H1 (cell line): ENCODE results near the gene NKG7. TPM values are rescaled to one million over a fixed set of nuclear protein-coding genes. Genes with fewer than 3 reads are reported as not detected.

Experiments
- ASH2L ChIP-seq: fragments of 200-600, 300-600 bp; sonication (generic); IDR thresholded peaks from one replicate; pipeline ENCODE4 v1.7.1; 2017; ENCODE audit warnings: low read length
- CHD7 ChIP-seq: fragments of 300-600 bp; sonication (generic); IDR thresholded peaks from 2 replicates; pipeline ENCODE4 v1.7.1; 2012; ENCODE audit warnings: low read length, moderate library complexity, mild to moderate bottlenecking, inconsistent platforms; ENCODE audit not compliant: insufficient replicate concordance
- CREB1 ChIP-seq: IDR thresholded peaks from 2 replicates; pipeline ENCODE4 v1.6.1; 2012; ENCODE audit warnings: inconsistent platforms
- EGR1 ChIP-seq: IDR thresholded peaks from 2 replicates; pipeline ENCODE4 v1.6.1; 2011; ENCODE audit warnings: low read depth, low read length, borderline replicate concordance
- HDAC6 ChIP-seq: IDR thresholded peaks from one replicate; pipeline ENCODE4 v1.7.1; 2012; ENCODE audit warnings: low read depth, mild to moderate bottlenecking, inconsistent platforms, low read length, moderate library complexity
- MAFK ChIP-seq: IDR thresholded peaks from 2 replicates; pipeline ENCODE4 v1.6.1; 2012; ENCODE audit warnings: low read depth, mild to moderate bottlenecking, improper control_type of control experiment, low read length
- RXRA ChIP-seq: IDR thresholded peaks from 2 replicates; pipeline ENCODE4 v1.6.1; 2011; ENCODE audit warnings: low read depth, mild to moderate bottlenecking, low read length, moderate library complexity; ENCODE audit not compliant: insufficient read depth
- SIN3A ChIP-seq, 2 experiments: IDR thresholded peaks in 1 of 2; conservative IDR thresholded peaks in 1 of 2; 2 replicates each; pipeline ENCODE4 v1.6.1; 2011 to 2012; ENCODE audit warnings: low read length in 2 of 2, improper control_type of control experiment in 1 of 2, low read depth in 1 of 2, mild to moderate bottlenecking in 1 of 2
- SRF ChIP-seq: IDR thresholded peaks from 2 replicates; pipeline ENCODE4 v1.6.1; 2011; ENCODE audit warnings: mild to moderate bottlenecking, low read depth, low read length, moderate library complexity
- TAF1 ChIP-seq: IDR thresholded peaks from 2 replicates; pipeline ENCODE4 v1.6.1; 2011; ENCODE audit warnings: mild to moderate bottlenecking, low read depth, low read length
- TCF12 ChIP-seq: IDR thresholded peaks from 2 replicates; pipeline ENCODE4 v1.6.1; 2011; ENCODE audit warnings: low read depth, mild to moderate bottlenecking, low read length
- polyA plus RNA-seq, 7 experiments: library from polyadenylated mRNA; depleted of rRNA in 3 of 7; stranded (reverse) in 5 of 7; unstranded in 2 of 7; fragments of >200 nt in 5 of 7; fragments of 200-250 nt in 2 of 7; gene quantifications; 1 replicate in 5 of 7; 2 replicates in 1 of 7; 4 replicates in 1 of 7; pipeline versions ENCODE4 v1.2.1 to v1.2.3, GENCODE V29; 2011 to 2013; ENCODE audit warnings: missing spikeins in 2 of 7, mixed read lengths in 2 of 7
- total RNA-seq: library from RNA; stranded (reverse); fragmentation: NEBNext Ultra II Directional; extraction: Animal tissue kit (Norgen Biotek cat#: 25700); gene quantifications from 2 replicates; pipeline ENCODE4 v1.2.1, GENCODE V29; 2021

Gene NKG7
- total and polyA plus RNA-seq, 2 of the 8 experiments (the other 6 are each of a cell fraction or from before 2014, with no cell fraction given), result not detected

DNA sequence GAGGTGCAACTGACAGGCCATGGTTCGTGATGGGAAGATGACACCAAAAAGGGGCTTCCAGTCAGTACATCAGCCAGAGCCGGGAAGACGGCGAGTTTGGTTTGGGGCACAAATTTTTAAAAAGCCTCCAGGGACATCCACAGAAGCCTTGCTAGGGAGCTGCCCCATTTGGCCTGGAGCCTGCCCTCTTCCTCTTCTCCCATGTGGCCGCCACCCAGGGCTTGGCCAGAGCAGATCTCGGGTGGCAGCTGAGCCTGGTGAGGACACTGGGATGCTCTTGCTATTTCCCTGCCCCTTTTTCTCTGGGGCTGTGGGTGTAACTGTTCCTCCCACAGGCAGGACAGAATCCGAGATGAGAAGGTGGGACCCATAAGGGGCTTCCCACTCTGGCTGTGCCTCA, 14.5 kb downstream of the NKG7 start (continued):
- TF ChIP-seq CHD7, result no peak
- no peak for TF ChIP-seq MAFK
- TF ChIP-seq ASH2L, result no peak
- TF ChIP-seq RXRA, result no peak
- TF ChIP-seq SRF, result no peak
- TF ChIP-seq SIN3A (conservative IDR thresholded peaks at IDR 0.05 in 1 of 2, IDR thresholded peaks at IDR 0.05 in 1 of 2; ENCODE audit: low read depth in 1 of 2, low read length in 2 of 2), result no peak
- TF ChIP-seq TCF12, result no peak
- TF ChIP-seq HDAC6, result no peak
- no peak for TF ChIP-seq TAF1
- TF ChIP-seq EGR1, result no peak
- TF ChIP-seq CREB1, result no peak
